Upper lobe of left lung (tissue), 4 donors: ENCODE results near the gene CD247.

Experiments
- EP300 ChIP-seq, 4 donors: sonication (generic); formaldehyde crosslinking; IDR thresholded peaks; one replicate each; pipeline ENCODE4 v1.5.1; 2017; ENCODE audit warnings: antibody characterized with exemption in 4 of 4, control low read depth in 2 of 4
- TF ChIP-seq, protein P1 (sequence below), 6 experiments: fragments of 450-650 bp in 4 of 6; fragments of 200-600 bp in 2 of 6; sonication (generic) in 2 of 6; IDR thresholded peaks; one replicate each; pipeline ENCODE4 v1.5.1; 2016 to 2019; ENCODE audit warnings: antibody characterized with exemption in 6 of 6

DNA sequence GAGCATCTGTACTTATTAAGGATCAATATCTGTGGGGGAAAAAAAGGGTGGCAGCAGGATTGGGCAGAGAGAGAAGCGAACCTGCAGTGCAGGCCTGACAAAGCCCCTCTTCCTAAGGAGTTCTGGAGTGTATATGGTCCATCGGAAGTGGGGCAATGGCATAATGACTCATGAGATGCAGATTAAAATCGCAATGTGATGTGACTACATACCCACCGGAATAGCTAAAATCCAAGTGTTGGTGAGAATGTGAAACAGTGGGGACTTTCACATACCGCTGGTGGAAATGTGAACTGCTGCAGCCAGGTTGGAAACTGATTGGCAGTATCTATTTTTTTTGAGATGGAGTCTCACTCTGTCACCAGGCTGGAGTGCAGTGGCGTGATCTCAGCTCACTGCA, 43.4 kb upstream of the CD247 start:
- TF ChIP-seq, protein P1, sequence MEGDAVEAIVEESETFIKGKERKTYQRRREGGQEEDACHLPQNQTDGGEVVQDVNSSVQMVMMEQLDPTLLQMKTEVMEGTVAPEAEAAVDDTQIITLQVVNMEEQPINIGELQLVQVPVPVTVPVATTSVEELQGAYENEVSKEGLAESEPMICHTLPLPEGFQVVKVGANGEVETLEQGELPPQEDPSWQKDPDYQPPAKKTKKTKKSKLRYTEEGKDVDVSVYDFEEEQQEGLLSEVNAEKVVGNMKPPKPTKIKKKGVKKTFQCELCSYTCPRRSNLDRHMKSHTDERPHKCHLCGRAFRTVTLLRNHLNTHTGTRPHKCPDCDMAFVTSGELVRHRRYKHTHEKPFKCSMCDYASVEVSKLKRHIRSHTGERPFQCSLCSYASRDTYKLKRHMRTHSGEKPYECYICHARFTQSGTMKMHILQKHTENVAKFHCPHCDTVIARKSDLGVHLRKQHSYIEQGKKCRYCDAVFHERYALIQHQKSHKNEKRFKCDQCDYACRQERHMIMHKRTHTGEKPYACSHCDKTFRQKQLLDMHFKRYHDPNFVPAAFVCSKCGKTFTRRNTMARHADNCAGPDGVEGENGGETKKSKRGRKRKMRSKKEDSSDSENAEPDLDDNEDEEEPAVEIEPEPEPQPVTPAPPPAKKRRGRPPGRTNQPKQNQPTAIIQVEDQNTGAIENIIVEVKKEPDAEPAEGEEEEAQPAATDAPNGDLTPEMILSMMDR (IDR thresholded peaks at IDR 0.05), result no peak
- no peak for TF ChIP-seq EP300 (IDR thresholded peaks at IDR 0.05)
